T47D (cell line): ENCODE measurements around the gene PTTG1IP.
A peak's percentile ranks its signal among the peaks of the same experiment; 100 is the strongest.

Source experiments
- DNase-seq, 2 experiments: peaks; one replicate each; pipeline versions ENCODE4 v3.0.0 to v3.0.0-alpha.2; 2011 to 2012; ENCODE audit warnings: low read depth in 1 of 2, low spot score in 1 of 2
- JUND ChIP-seq: IDR thresholded peaks from 2 replicates; pipeline ENCODE4 v1.6.1; 2012; ENCODE audit warnings: low read depth
- in situ Hi-C: cut with HindIII; loops from 2 replicates; pipeline ENCODE4 v1.10.0; 2016; ENCODE audit warnings: low sequenced_read_pairs, low pct_unique_long_range_greater_than_20kb

Gene PTTG1IP

GRCh38 chr21:44873356-44874239 is at the start of gene PTTG1IP:
Gene PTTG1IP, minus strand, starts transcription at chr21:44873690. Its CDS starts 74 bp downstream, at chr21:44873616.
- no peak for TF ChIP-seq JUND
- in situ Hi-C loops = no loop called here
- DNase-seq = peak; percentile 98

GRCh38 chr21:44921928-44922327 is 48.4 kb upstream of the PTTG1IP start:
- no peak for TF ChIP-seq JUND
- in situ Hi-C loops = no loop called here
- no peak for DNase-seq

DNA sequence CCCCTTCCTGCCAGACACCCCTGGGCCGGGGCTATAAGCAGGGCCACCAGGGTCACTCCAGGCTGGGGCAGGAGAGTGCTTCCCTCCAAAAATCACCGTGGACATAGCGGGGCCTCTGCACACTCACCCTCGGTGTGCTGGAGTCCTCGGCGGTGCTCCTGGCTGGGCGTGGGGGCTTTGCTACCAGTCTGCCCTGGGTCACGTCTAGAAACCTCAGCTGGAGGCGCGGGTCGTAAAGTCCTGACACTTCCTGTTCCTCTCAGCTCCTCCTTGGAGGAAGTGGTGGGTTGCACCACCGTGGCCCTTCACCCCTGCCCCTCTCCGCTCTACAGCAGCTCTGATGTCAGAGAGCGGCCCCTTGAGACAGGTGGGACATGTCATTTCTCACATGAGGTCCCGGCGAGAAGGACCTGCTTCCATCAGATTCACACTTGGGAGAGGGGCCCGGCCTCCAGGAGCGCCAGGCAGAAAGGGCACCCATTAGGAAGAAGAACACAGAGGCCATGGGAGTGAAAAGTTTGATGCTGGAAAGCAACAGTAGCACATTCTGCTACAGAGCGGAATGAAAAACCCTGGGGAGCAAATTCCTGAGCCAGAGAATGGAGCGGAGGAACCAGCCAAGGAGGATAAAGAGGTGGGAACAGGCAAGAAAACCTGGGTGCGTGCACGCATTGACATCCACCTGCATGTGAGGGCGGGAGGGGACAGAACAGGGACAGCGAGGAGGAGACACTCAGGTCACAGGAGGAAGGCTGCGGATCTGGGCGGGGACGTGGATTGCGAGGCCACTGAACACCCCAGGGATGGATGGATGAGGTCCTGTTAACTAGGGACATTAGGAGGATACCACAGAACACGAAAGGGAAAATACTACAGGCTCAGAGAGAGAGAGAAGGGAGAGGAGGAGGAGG is 47.5 kb upstream of the PTTG1IP start, which contains the start of gene ITGB2:
TSS of gene ITGB2 (minus strand) at position 206 of the 911 bp plus-strand sequence. CDS start 10,117 bp downstream, outside the sequence.
- DNase-seq = no peak
- no peak for TF ChIP-seq JUND
- in situ Hi-C loops = no loop called here

DNA sequence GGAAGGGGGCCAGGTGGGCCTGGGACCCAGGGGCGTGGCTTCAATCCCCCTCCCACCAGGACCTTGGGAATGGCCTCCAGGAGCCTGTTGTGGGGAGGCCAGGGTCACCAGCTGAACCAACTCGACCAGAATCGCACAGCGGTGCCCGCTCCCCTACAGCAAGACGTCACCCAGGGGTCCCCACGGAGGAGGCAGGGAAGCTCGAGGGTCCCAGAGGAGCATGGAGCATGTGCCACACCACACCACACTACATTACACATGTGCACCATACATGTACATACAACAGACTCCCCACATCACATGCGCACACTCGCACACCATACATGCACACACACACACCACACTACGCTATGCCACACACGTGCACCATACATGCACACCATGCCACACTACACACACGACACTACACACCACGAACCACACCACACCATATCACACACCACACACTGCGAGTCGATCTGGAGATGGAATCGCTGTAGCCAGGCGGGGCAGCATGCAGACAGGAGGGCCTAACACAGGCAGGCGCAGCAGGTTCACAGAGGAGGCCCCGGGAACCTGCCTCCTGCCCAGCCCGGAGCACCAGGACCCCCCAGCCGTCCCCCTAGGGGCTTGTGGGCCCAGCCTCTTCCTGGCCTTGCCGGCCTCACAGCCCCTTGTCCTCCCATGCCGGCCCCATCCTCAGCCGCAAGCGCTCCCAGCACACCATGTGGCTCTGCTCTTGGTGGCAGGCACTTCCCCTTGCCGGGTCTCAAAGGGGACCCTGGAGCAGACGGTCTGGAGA is 46.6 kb upstream of the PTTG1IP start:
- no peak for TF ChIP-seq JUND
- in situ Hi-C loops = no loop called here
- no peak for DNase-seq

GRCh38 chr21:44919111-44919912 is 45.8 kb upstream of the PTTG1IP start:
- in situ Hi-C loops = no loop called here
- no peak for DNase-seq
- TF ChIP-seq JUND = no peak

GRCh38 chr21:44918581-44919033 is 45.1 kb upstream of the PTTG1IP start:
- TF ChIP-seq JUND = no peak
- DNase-seq = no peak
- in situ Hi-C loops = no loop called here

GRCh38 chr21:44918107-44918470 is 44.6 kb upstream of the PTTG1IP start:
- in situ Hi-C loops = no loop called here
- TF ChIP-seq JUND = no peak
- no peak for DNase-seq

DNA sequence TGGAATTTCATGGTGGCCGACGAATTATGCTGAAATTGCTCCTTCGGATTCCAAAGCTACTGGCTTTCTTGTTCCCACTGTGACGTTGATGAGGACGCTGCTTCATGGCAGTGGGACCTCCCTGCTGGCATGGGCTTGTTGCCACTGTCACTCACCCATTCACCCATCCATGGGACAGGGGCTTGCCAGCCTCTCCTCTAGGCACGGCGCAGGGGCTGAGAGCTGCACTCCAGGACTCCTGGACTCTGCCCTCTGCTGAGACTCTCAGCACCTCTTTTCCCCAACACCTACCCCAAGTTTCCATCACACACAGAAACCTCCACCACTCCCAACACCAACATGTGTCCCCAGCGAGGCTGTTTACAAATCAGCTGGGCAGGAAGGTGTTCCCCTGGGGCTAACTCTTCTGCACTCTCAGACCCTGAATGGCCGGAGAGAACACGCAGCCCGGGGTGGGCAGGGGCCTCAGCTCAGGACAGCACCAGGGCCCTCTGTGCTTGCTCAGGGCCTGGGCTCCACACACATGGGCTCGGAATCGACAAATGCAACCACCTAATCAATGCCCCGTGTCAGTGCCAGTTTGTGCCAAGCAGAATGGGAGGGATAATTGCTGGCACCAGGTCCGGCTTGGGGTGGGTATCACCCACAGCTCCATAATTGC is 44.1 kb upstream of the PTTG1IP start:
- no peak for TF ChIP-seq JUND
- DNase-seq = no peak
- in situ Hi-C loops = no loop called here

GRCh38 chr21:44916965-44917364 is 43.5 kb upstream of the PTTG1IP start:
- in situ Hi-C loops = no loop called here
- no peak for DNase-seq
- no peak for TF ChIP-seq JUND

DNA sequence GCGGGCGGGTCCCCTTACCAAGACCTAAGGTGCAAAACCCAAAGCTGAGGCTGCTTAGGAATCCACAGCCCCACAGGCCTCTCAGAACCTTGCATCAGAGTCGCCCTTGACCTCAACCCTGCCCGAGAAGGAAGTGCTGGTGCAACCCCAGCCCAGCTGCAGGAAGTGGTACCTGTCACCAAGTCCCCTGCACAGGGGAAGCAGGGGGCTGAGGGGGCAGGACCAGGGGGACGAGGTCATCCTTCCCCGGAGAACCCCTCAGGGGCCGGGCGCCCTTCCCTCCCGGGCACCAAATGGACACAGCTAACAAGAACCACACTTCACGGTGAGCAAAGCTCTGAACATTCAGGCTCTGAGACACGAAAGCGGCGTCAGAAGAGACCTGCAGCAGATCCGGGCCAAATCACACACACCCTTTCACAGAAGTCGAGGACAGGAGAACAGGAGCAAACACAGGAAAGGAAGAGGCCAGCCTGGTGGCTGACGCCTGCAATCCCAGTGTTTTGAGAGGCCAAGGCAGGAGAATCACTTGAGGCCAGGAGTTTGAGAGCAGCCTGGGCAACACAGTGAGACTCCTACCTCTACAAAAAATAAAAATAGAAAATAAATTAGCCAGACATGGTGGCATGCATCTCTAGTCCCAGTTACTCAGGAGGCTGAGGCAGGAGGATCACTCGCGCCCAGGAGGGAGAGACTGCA is 40.8 kb upstream of the PTTG1IP start:
- no peak for DNase-seq
- TF ChIP-seq JUND = no peak

More for the DNA sequence above, 40.8 kb upstream of the PTTG1IP start:
- in situ Hi-C loops = no loop called here
